Epithelial cell of alveolus of lung (primary cell): ENCODE results near the gene ABT1. TPM values are rescaled to one million over a fixed set of nuclear protein-coding genes. Genes with fewer than 3 reads are reported as not detected.

Source experiments
- total RNA-seq: library from RNA; depleted of rRNA; stranded (reverse); fragments of >200 nt; gene quantifications from 2 replicates; pipeline ENCODE4 v1.2.1, GENCODE V29; 2015

ABT1 gene
- total RNA-seq: 15.0 and 19.6 TPM in 2 replicates

GRCh38 chr6:26596579-26597388 lies at the start of gene ABT1:
ABT1 (plus strand) TSS chr6:26596953; CDS start chr6:26596983, 30 bp downstream.

Other genes starting within 250 kb of the ABT1 start
- 18.4 and 20.3 TPM in 2 replicates for gene BTN3A2, start 231.8 kb upstream of the ABT1 start, total RNA-seq
- 5.5 and 6.1 TPM in 2 replicates for gene BTN2A2, start 213.8 kb upstream of the ABT1 start, total RNA-seq
- gene BTN3A1, start 194.7 kb upstream of the ABT1 start, total RNA-seq: 11.7 and 13.7 TPM in 2 replicates
- gene BTN3A3, start 156.4 kb upstream of the ABT1 start, total RNA-seq: 16.2 and 17.1 TPM in 2 replicates
- gene BTN2A1, start 139.0 kb upstream of the ABT1 start, total RNA-seq: 5.3 and 12.5 TPM in 2 replicates
- not detected in 2 replicates for gene BTN1A1, start 96.7 kb upstream of the ABT1 start, total RNA-seq
- gene HMGN4, start 58.6 kb upstream of the ABT1 start, total RNA-seq: 64.8 and 69.1 TPM in 2 replicates
- gene ZNF322, start 62.8 kb downstream of the ABT1 start, total RNA-seq: 11.9 and 18.4 TPM in 2 replicates